Kidney epithelial cell (primary cell): ENCODE measurements around the gene ZNF385C. TPM values are rescaled to one million over a fixed set of nuclear protein-coding genes. Genes with fewer than 3 reads are reported as not detected.

Experiments
- DNase-seq: peaks from one replicate; pipeline ENCODE4 v3.0.0-alpha.2; 2010; ENCODE audit warnings: low read depth
- H3K27me3 ChIP-seq: 2 replicates; pipeline ENCODE4 v1.6.0; 2011; ENCODE audit warnings: low read length; ENCODE audit not compliant: control insufficient read depth, insufficient read depth
- H3K36me3 ChIP-seq: 2 replicates; pipeline ENCODE4 v1.5.1; 2011; ENCODE audit warnings: low read length; ENCODE audit not compliant: control insufficient read depth, insufficient read depth
- H3K4me3 ChIP-seq: 2 replicates; pipeline ENCODE4 v1.5.1; 2011; ENCODE audit warnings: low read depth, mild to moderate bottlenecking, control low read depth, low read length
- total RNA-seq: library from RNA; depleted of rRNA; stranded (reverse); fragments of >200 nt; gene quantifications from 2 replicates; pipeline ENCODE4 v1.2.3, GENCODE V29; 2015
- TF ChIP-seq, protein P1 (sequence below): IDR thresholded peaks from 2 replicates; pipeline ENCODE4 v1.5.1; 2011; ENCODE audit warnings: mild to moderate bottlenecking, moderate library complexity, low read length, control low read depth, inconsistent platforms; ENCODE audit not compliant: insufficient read depth, poor library complexity, severe bottlenecking

The ZNF385C gene
- total RNA-seq, 1 donor from 2014 or later = 0.04 TPM

DNA sequence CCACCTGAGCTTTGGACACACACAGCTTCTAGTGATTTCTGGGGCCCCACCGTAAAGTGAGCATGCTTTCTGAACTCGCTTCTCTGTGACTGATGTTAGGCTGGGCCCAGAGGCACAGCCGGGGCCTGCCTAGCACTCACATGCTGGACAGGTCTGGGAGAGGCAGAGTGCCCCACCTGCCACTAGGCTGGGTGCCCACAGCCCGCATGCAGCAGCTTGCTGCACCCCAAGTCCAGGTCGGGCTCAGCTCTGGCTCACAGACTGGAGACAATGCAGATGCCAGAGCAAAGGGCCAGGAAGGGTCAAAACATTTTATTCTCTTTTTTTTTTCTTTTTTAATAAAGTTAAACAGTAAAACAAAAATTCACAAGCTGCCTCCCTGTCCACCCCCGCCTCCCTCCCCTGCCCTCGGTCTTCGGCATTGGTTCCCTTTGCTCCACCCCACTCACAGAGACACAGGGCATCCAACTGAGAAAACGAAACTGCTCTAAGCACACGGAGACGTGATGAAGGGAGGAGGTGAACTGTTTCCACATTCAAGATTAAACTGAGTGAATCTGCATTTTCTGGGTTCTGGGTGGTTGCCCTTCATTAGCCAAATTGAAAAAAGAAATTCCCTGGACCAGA lies 122.0 kb downstream of the ZNF385C start:
- H3K36me3 ChIP-seq = peaks cover 8% of the 10 kb centered on the region
- no peak overlapping the region for H3K4me3 ChIP-seq
- TF ChIP-seq, protein P1, sequence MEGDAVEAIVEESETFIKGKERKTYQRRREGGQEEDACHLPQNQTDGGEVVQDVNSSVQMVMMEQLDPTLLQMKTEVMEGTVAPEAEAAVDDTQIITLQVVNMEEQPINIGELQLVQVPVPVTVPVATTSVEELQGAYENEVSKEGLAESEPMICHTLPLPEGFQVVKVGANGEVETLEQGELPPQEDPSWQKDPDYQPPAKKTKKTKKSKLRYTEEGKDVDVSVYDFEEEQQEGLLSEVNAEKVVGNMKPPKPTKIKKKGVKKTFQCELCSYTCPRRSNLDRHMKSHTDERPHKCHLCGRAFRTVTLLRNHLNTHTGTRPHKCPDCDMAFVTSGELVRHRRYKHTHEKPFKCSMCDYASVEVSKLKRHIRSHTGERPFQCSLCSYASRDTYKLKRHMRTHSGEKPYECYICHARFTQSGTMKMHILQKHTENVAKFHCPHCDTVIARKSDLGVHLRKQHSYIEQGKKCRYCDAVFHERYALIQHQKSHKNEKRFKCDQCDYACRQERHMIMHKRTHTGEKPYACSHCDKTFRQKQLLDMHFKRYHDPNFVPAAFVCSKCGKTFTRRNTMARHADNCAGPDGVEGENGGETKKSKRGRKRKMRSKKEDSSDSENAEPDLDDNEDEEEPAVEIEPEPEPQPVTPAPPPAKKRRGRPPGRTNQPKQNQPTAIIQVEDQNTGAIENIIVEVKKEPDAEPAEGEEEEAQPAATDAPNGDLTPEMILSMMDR = no peak
- no peaks in the 10 kb centered on the region for H3K27me3 ChIP-seq
- no peak for DNase-seq

Other genes with a start within 250 kb of the ZNF385C start
- gene KLHL11, start 233.1 kb downstream of the ZNF385C start, total RNA-seq = 28.3 and 29.2 TPM in 2 replicates
- 241 and 301 TPM in 2 replicates for gene ACLY, start 179.5 kb downstream of the ZNF385C start, total RNA-seq
- gene ODAD4, start 167.9 kb downstream of the ZNF385C start, total RNA-seq = 0.62 and 0.84 TPM in 2 replicates
- 58.5 and 65.1 TPM in 2 replicates for gene CNP, start 131.7 kb downstream of the ZNF385C start, total RNA-seq
- 68.0 and 73.5 TPM in 2 replicates for gene DNAJC7, start 81.0 kb downstream of the ZNF385C start, total RNA-seq
- gene NKIRAS2, start 78.4 kb downstream of the ZNF385C start, total RNA-seq = 74.4 and 77.8 TPM in 2 replicates
- gene C17orf113, start 47.9 kb downstream of the ZNF385C start, total RNA-seq = 0.34 and 0.75 TPM in 2 replicates
- gene DHX58, start 14.2 kb upstream of the ZNF385C start, total RNA-seq = 10.0 and 14.7 TPM in 2 replicates
- gene KAT2A, start 22.9 kb upstream of the ZNF385C start, total RNA-seq = 22.2 and 32.4 TPM in 2 replicates
- gene HSPB9, start 24.3 kb upstream of the ZNF385C start, total RNA-seq = not detected in 2 replicates
- gene RAB5C, start 56.5 kb upstream of the ZNF385C start, total RNA-seq = 142 and 195 TPM in 2 replicates
- 0.14 TPM in 1 of 2 replicates, not detected in the other for gene KCNH4, start 82.7 kb upstream of the ZNF385C start, total RNA-seq
- not detected in 2 replicates for gene HCRT, start 87.0 kb upstream of the ZNF385C start, total RNA-seq
- 26.7 and 45.8 TPM in 2 replicates for gene GHDC, start 96.0 kb upstream of the ZNF385C start, total RNA-seq
- 27.5 and 29.6 TPM in 2 replicates for gene STAT5B, start 177.9 kb upstream of the ZNF385C start, total RNA-seq
- gene STAT5A, start 190.0 kb upstream of the ZNF385C start, total RNA-seq = 11.4 and 24.4 TPM in 2 replicates